Naive thymus-derived CD8-positive, alpha-beta T cell (primary cell): ENCODE measurements around the gene PDZD2. TPM values are rescaled to one million over a fixed set of nuclear protein-coding genes. Genes with fewer than 3 reads are reported as not detected.
"Not testable (repeated sequence)": the region's sequence is repeated elsewhere in the genome, so short reads cannot be mapped to it uniquely, and the experiment has no call there.

Experiments used
- ATAC-seq, 2 donors: fragments of 150-1000 bp; cut with Tn5 transposase in 1 of 2; sonication (Bioruptor Pico), chemical (Tn5 transposase) in 1 of 2; 1 replicate in 1 of 2; 2 replicates in 1 of 2; pipeline ENCODE4 v1.10.0; 2021; ENCODE audit warnings: mild to moderate bottlenecking in 2 of 2, moderate library complexity in 2 of 2
- POLR2A ChIA-PET: fragments of 350-600 bp; sonication (Branson Sonifier 250); formaldehyde crosslinking; loops from one replicate; lab custom pipeline; 2021; ENCODE audit warnings: antibody characterized with exemption; lab: Charles Lee
- DNase-seq, 10 donors: peaks; one replicate each; pipeline versions ENCODE4 v3.0.0 to v3.0.0-alpha.2; 2020 to 2022
- H3K27ac Mint-ChIP-seq, 10 donors: one replicate each; pipeline ENCODE4 v1.8.0; 2020 to 2022; ENCODE audit warnings: mild to moderate bottlenecking in 10 of 10, mixed read lengths in 10 of 10, moderate library complexity in 4 of 10, inconsistent platforms in 1 of 10
- H3K27me3 Mint-ChIP-seq, 5 donors: one replicate each; pipeline ENCODE4 v1.8.0; 2021 to 2022; ENCODE audit warnings: mixed read lengths in 5 of 5
- H3K36me3 Mint-ChIP-seq, 3 donors: one replicate each; pipeline ENCODE4 v1.8.0; 2020 to 2022; ENCODE audit warnings: mixed read lengths in 3 of 3, mild to moderate bottlenecking in 2 of 3, inconsistent platforms in 1 of 3
- H3K4me1 Mint-ChIP-seq, 4 donors: one replicate each; pipeline ENCODE4 v1.8.0; 2021 to 2022; ENCODE audit warnings: mixed read lengths in 4 of 4
- H3K4me3 Mint-ChIP-seq, 10 donors: one replicate each; pipeline ENCODE4 v1.8.0; 2020 to 2022; ENCODE audit warnings: mild to moderate bottlenecking in 10 of 10, mixed read lengths in 10 of 10, moderate library complexity in 6 of 10, inconsistent platforms in 1 of 10
- H3K9me3 Mint-ChIP-seq, 9 donors: one replicate each; pipeline ENCODE4 v1.8.0; 2020 to 2022; ENCODE audit warnings: mixed read lengths in 9 of 9, mild to moderate bottlenecking in 3 of 9, inconsistent platforms in 1 of 9, moderate library complexity in 1 of 9
- polyA plus RNA-seq, 3 donors: library from polyadenylated mRNA; unstranded; fragments of 300-500 nt; fragmentation: Illumina TruSeq; gene quantifications; one replicate each; pipeline ENCODE4 v1.2.3, GENCODE V29; 2021
- total RNA-seq, 8 experiments: library from RNA in 2 of 8; stranded (reverse) in 2 of 8; gene quantifications; one replicate each; pipeline ENCODE4 v1.2.3 and lab custom pipeline; 2021 to 2026

The PDZD2 gene
- total and polyA plus RNA-seq, 5 experiments from 2014 or later = 0.73 to 1.7 (median 1.3) TPM; not detected in 1

- DNase-seq = no peak
- Mint-ChIP-seq H3K27ac (no peak overlapping the region), H3K9me3 (no peaks in the 10 kb centered on the region), H3K36me3 (no peaks in the 10 kb centered on the region), H3K4me3 (no peak overlapping the region), H3K27me3 (peaks cover 0 to 4% (median 0%) of the 10 kb centered on the region in 5 donors), H3K4me1 (peaks cover 0 to 4% (median 0%) of the 10 kb centered on the region in 4 donors)
- no peak for ATAC-seq
- POLR2A ChIA-PET = no interaction called here
Measured at GRCh38 chr5:31731016-31731415, 92.1 kb downstream of the PDZD2 start.

GRCh38 chr5:31731710-31732301, 92.9 kb downstream of the PDZD2 start:
- Mint-ChIP-seq H3K4me3 (no peak overlapping the region), H3K27me3 (peaks cover 0 to 4% (median 0%) of the 10 kb centered on the region in 5 donors), H3K36me3 (no peaks in the 10 kb centered on the region), H3K9me3 (peaks cover 0 to 1% (median 0%) of the 10 kb centered on the region in 9 donors), H3K4me1 (peaks cover 0 to 4% (median 0%) of the 10 kb centered on the region in 4 donors), H3K27ac (no peak overlapping the region)
- no peak for DNase-seq
- ATAC-seq = no peak
- POLR2A ChIA-PET = no interaction called here

GRCh38 chr5:31732821-31733220, 93.9 kb downstream of the PDZD2 start:
- H3K4me3 Mint-ChIP-seq, POLR2A ChIA-PET, H3K36me3 Mint-ChIP-seq, DNase-seq, H3K9me3 Mint-ChIP-seq, ATAC-seq, H3K27me3 Mint-ChIP-seq, H3K27ac Mint-ChIP-seq, H3K4me1 Mint-ChIP-seq: not testable (repeated sequence)

- H3K9me3 Mint-ChIP-seq = peaks cover 0 to 5% (median 0%) of the 10 kb centered on the region in 9 donors
- no peak overlapping the region for H3K27ac Mint-ChIP-seq
- ATAC-seq (no peak), DNase-seq (no peak)
- H3K27me3 Mint-ChIP-seq = peaks cover 0 to 4% (median 0%) of the 10 kb centered on the region in 5 donors
- peaks cover 0 to 4% (median 0%) of the 10 kb centered on the region in 4 donors for H3K4me1 Mint-ChIP-seq
- no peaks in the 10 kb centered on the region for H3K36me3 Mint-ChIP-seq
- no peak overlapping the region for H3K4me3 Mint-ChIP-seq
- POLR2A ChIA-PET = no interaction called here
Measured at GRCh38 chr5:31733371-31733770, 94.4 kb downstream of the PDZD2 start.

GRCh38 chr5:31736127-31736526, 97.2 kb downstream of the PDZD2 start:
- no peak overlapping the region for H3K4me3 Mint-ChIP-seq
- ATAC-seq (no peak), DNase-seq (no peak)
- H3K27ac Mint-ChIP-seq = no peak overlapping the region
- H3K9me3 Mint-ChIP-seq = peaks cover 0 to 17% (median 6%) of the 10 kb centered on the region in 9 donors
- H3K36me3 Mint-ChIP-seq = peaks cover 0 to 5% (median 0%) of the 10 kb centered on the region in 3 donors
- H3K27me3 Mint-ChIP-seq = peaks cover 0 to 4% (median 0%) of the 10 kb centered on the region in 5 donors
- H3K4me1 Mint-ChIP-seq = peaks cover 0 to 2% (median 0%) of the 10 kb centered on the region in 4 donors
- POLR2A ChIA-PET = no interaction called here

GRCh38 chr5:31738199-31738598, 99.3 kb downstream of the PDZD2 start:
- peaks cover 0 to 4% (median 0%) of the 10 kb centered on the region in 5 donors for H3K27me3 Mint-ChIP-seq
- POLR2A ChIA-PET = no interaction called here
- H3K36me3 Mint-ChIP-seq = peaks cover 0 to 5% (median 0%) of the 10 kb centered on the region in 3 donors
- no peak overlapping the region for H3K27ac Mint-ChIP-seq
- H3K4me1 Mint-ChIP-seq = no peaks in the 10 kb centered on the region
- DNase-seq (no peak), ATAC-seq (no peak)
- H3K4me3 Mint-ChIP-seq = no peak overlapping the region
- H3K9me3 Mint-ChIP-seq = peaks cover 0 to 19% (median 6%) of the 10 kb centered on the region in 9 donors

- Mint-ChIP-seq H3K9me3 (peaks cover 0 to 19% (median 7%) of the 10 kb centered on the region in 9 donors), H3K27ac (no peak overlapping the region), H3K4me3 (no peak overlapping the region), H3K36me3 (peaks cover 0 to 5% (median 0%) of the 10 kb centered on the region in 3 donors), H3K27me3 (peaks cover 0 to 7% (median 2%) of the 10 kb centered on the region in 5 donors), H3K4me1 (no peaks in the 10 kb centered on the region)
- POLR2A ChIA-PET = no interaction called here
- DNase-seq (no peak), ATAC-seq (no peak)
Measured at GRCh38 chr5:31741496-31741895, 102.6 kb downstream of the PDZD2 start.

GRCh38 chr5:31743678-31744077, 104.7 kb downstream of the PDZD2 start:
- no peak for ATAC-seq
- POLR2A ChIA-PET = no interaction called here

GRCh38 chr5:31748458-31749172, 109.7 kb downstream of the PDZD2 start:
- peaks cover 0 to 4% (median 0%) of the 10 kb centered on the region in 9 donors for H3K9me3 Mint-ChIP-seq
- no peak for DNase-seq
- ATAC-seq = no peak
- no peaks in the 10 kb centered on the region for H3K4me1 Mint-ChIP-seq
- H3K4me3 Mint-ChIP-seq = no peak overlapping the region
- H3K36me3 Mint-ChIP-seq = no peaks in the 10 kb centered on the region
- H3K27me3 Mint-ChIP-seq = peaks cover 0 to 21% (median 2%) of the 10 kb centered on the region in 5 donors
- H3K27ac Mint-ChIP-seq = no peak overlapping the region
- POLR2A ChIA-PET = no interaction called here

More at GRCh38 chr5:31743678-31744077, 104.7 kb downstream of the PDZD2 start:
- H3K36me3 Mint-ChIP-seq = peaks cover 0 to 5% (median 0%) of the 10 kb centered on the region in 3 donors
- peaks cover 0 to 10% (median 2%) of the 10 kb centered on the region in 5 donors for H3K27me3 Mint-ChIP-seq
- peaks cover 0 to 16% (median 7%) of the 10 kb centered on the region in 9 donors for H3K9me3 Mint-ChIP-seq
- DNase-seq = no peak
- H3K4me3 Mint-ChIP-seq = no peak overlapping the region
- H3K4me1 Mint-ChIP-seq = no peaks in the 10 kb centered on the region
- no peak overlapping the region for H3K27ac Mint-ChIP-seq

- Mint-ChIP-seq H3K9me3 (peaks cover 0 to 4% (median 0%) of the 10 kb centered on the region in 9 donors), H3K27ac (no peak overlapping the region), H3K27me3 (peaks cover 2 to 24% (median 3%) of the 10 kb centered on the region in 5 donors), H3K4me3 (no peak overlapping the region), H3K36me3 (no peaks in the 10 kb centered on the region), H3K4me1 (no peaks in the 10 kb centered on the region)
- DNase-seq (no peak), ATAC-seq (no peak)
- POLR2A ChIA-PET = no interaction called here
Measured at GRCh38 chr5:31750215-31750614, 111.3 kb downstream of the PDZD2 start.

GRCh38 chr5:31751610-31752009, 112.7 kb downstream of the PDZD2 start:
- Mint-ChIP-seq H3K4me1 (no peaks in the 10 kb centered on the region), H3K9me3 (peaks cover 0 to 1% (median 0%) of the 10 kb centered on the region in 9 donors), H3K4me3 (no peak overlapping the region), H3K27ac (no peak overlapping the region), H3K36me3 (no peaks in the 10 kb centered on the region), H3K27me3 (peaks cover 0 to 20% (median 2%) of the 10 kb centered on the region in 5 donors)
- DNase-seq (no peak), ATAC-seq (no peak)
- POLR2A ChIA-PET = no interaction called here

GRCh38 chr5:31753700-31754357, 114.9 kb downstream of the PDZD2 start:
- Mint-ChIP-seq H3K4me1 (no peaks in the 10 kb centered on the region), H3K27ac (no peak overlapping the region), H3K9me3 (peaks cover 0 to 1% (median 0%) of the 10 kb centered on the region in 9 donors), H3K27me3 (peaks cover 2 to 22% (median 3%) of the 10 kb centered on the region in 5 donors), H3K4me3 (no peak overlapping the region), H3K36me3 (no peaks in the 10 kb centered on the region)
- DNase-seq (no peak), ATAC-seq (no peak)
- POLR2A ChIA-PET = no interaction called here

- H3K4me1 Mint-ChIP-seq = no peaks in the 10 kb centered on the region
- DNase-seq = no peak
- no peak for ATAC-seq
Measured at GRCh38 chr5:31754358-31754704, 115.4 kb downstream of the PDZD2 start.

More at GRCh38 chr5:31754358-31754704, 115.4 kb downstream of the PDZD2 start:
- H3K27me3 Mint-ChIP-seq = peaks cover 2 to 22% (median 3%) of the 10 kb centered on the region in 5 donors
- H3K36me3 Mint-ChIP-seq = no peaks in the 10 kb centered on the region
- POLR2A ChIA-PET = no interaction called here
- no peak overlapping the region for H3K27ac Mint-ChIP-seq
- H3K9me3 Mint-ChIP-seq = peaks cover 0 to 1% (median 0%) of the 10 kb centered on the region in 9 donors
- no peak overlapping the region for H3K4me3 Mint-ChIP-seq
